Measurements from ENCODE around the gene MPHOSPH9. TPM values are rescaled to one million over a fixed set of nuclear protein-coding genes. Genes with fewer than 3 reads are reported as not detected.

The MPHOSPH9 gene
- total and polyA plus RNA-seq, 8 donors = 4.9 to 288 (median 45.3) TPM

DNA sequence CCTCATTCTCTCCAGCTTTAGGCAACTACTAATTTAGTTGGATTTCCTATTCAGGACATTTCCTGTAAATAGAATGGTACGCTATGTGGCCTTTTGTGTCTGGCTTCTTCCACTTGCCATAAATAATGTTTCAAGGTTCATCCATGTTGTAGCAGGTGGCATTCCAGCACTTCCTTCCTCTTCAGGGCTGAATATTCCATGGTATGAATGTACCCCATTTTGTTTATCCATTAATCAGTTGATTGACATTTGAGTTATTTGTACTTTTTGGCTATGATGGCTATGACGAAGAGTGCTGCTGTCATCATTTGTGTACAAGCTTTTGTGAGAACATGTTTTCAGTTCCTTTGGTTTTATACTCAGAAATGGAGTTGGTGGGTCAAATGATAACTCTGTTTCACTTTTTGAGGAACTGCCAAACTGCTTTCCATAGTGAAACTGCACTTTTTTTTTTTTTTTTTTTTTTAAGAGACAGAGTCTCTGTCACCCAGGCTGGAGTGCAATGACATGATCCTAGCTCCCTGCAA, 45.2 kb upstream of the MPHOSPH9 start:
- intact Hi-C loops (cut with DNase I; ENCODE audit: low total_unique reads) = no loop called here
- no peak overlapping the region for H3K4me3 ChIP-seq
- WGBS, 5 donors = 65 to 83% (median 68%) methylated on average over 2 of the region's 2 CpGs

DNA sequence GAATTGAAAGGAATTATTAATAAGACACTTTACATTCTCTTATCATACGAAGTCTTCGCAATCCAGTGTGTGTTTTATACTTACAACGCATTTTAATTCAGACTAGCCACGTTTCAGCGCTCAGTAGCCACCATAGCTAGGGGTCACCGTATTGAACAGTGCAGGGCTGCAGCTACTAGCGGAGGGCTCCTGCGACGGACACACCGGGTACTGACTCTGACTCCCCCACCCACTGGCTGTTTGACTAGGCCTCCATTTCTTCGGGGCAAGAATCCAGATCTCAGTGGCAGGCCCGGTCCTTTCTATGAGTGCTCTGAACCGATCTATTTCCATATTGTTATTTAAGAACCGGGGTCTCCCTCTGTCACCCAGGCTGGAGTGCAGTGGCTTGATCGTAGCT, 40.2 kb upstream of the MPHOSPH9 start:
- 85 to 90% (median 87%) methylated on average over 15 of the region's 15 CpGs for WGBS, 5 donors
- Histone ChIP-seq H3K36me3 (no peaks in the 10 kb centered on the region), H3K4me3 (no peak overlapping the region), H3K27ac (peak overlapping the region in 1 of 5 donors; percentile 88), H3K9me3 (no peaks in the 10 kb centered on the region), H3K4me1 (peaks cover 23 to 34% (median 30%) of the 10 kb centered on the region in 4 donors), H3K27me3 (no peaks in the 10 kb centered on the region)
- DNase-seq = no peak
- TF ChIP-seq POLR2A (IDR thresholded peaks at IDR 0.05) = no peak
- TF ChIP-seq EP300 (IDR thresholded peaks at IDR 0.05) = no peak
- intact Hi-C loops (cut with DNase I; ENCODE audit: low total_unique reads) = no loop called here

More for the DNA sequence above, 45.2 kb upstream of the MPHOSPH9 start:
- no peaks in the 10 kb centered on the region for H3K4me1 ChIP-seq
- H3K27me3 ChIP-seq = no peaks in the 10 kb centered on the region
- H3K27ac ChIP-seq = peak overlapping the region in 2 of 5 donors; percentile 26 to 33
- H3K36me3 ChIP-seq = no peaks in the 10 kb centered on the region
- H3K9me3 ChIP-seq = no peaks in the 10 kb centered on the region
- TF ChIP-seq EP300 (IDR thresholded peaks at IDR 0.05) = no peak
- TF ChIP-seq, protein P1, sequence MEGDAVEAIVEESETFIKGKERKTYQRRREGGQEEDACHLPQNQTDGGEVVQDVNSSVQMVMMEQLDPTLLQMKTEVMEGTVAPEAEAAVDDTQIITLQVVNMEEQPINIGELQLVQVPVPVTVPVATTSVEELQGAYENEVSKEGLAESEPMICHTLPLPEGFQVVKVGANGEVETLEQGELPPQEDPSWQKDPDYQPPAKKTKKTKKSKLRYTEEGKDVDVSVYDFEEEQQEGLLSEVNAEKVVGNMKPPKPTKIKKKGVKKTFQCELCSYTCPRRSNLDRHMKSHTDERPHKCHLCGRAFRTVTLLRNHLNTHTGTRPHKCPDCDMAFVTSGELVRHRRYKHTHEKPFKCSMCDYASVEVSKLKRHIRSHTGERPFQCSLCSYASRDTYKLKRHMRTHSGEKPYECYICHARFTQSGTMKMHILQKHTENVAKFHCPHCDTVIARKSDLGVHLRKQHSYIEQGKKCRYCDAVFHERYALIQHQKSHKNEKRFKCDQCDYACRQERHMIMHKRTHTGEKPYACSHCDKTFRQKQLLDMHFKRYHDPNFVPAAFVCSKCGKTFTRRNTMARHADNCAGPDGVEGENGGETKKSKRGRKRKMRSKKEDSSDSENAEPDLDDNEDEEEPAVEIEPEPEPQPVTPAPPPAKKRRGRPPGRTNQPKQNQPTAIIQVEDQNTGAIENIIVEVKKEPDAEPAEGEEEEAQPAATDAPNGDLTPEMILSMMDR (IDR thresholded peaks at IDR 0.05) = no peak
- no peak for TF ChIP-seq POLR2A (IDR thresholded peaks at IDR 0.05)
- no peak for TF ChIP-seq POLR2AphosphoS5 (IDR thresholded peaks at IDR 0.05)
- peak in 1 of 2 donors; percentile 29 for DNase-seq

DNA sequence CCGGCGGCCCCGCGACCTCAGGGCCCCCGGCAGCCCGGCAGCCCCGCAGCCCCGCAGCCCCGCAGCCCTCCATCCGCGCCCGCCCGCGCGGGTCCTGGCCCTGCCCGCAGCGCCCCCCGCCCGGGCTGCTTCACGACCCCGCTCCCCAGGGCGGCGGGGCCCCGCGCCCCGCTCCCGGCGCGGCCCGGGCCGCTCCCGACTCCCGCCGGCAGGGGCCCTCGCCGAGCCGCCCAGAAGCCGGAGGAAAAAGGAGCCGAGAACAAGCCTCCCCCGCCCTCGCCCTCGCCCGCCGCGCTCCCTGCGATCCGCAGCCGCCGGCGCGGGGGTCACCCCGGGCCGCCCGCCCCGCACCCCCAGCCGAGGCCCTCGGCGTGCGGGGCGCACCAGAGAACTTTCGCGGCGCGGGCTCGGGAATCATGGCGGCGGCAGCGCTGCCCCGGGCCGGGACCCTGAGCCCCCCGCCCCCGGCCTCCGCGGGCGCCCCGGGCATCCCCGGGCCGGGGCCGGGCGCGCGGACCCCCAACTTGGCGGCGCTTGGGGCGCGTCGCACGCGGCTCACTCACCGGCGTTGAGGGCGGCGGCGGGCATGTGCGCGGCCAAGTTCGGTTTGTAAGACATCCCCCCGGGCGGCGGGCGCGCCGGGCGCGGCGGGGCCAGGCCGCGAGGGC, 38.2 kb upstream of the MPHOSPH9 start:
- peak; percentile 78 to 89 for DNase-seq
- H3K27me3 ChIP-seq = no peaks in the 10 kb centered on the region
- H3K9me3 ChIP-seq = no peaks in the 10 kb centered on the region
- peak overlapping the region; percentile 79 to 90 (median 88) for H3K27ac ChIP-seq
- WGBS, 5 donors = 0 to 1% (median 0%) methylated on average over 7 to 107 of the region's 108 CpGs
- peaks cover 10 to 16% (median 12%) of the 10 kb centered on the region in 4 donors for H3K36me3 ChIP-seq
- peaks cover 27 to 50% (median 36%) of the 10 kb centered on the region in 4 donors for H3K4me1 ChIP-seq
- peak overlapping the region; percentile 66 to 91 (median 82) for H3K4me3 ChIP-seq
- no peak for TF ChIP-seq EP300 (IDR thresholded peaks at IDR 0.05)
- TF ChIP-seq POLR2AphosphoS5 (IDR thresholded peaks at IDR 0.05) = no peak
- TF ChIP-seq POLR2A (IDR thresholded peaks at IDR 0.05) = no peak
- TF ChIP-seq, protein P1 (IDR thresholded peaks at IDR 0.05) = peak in 3 of 7 experiments; percentile 21 to 77 (median 46)
- intact Hi-C loops (cut with DNase I; ENCODE audit: low total_unique reads) = no loop called here

DNA sequence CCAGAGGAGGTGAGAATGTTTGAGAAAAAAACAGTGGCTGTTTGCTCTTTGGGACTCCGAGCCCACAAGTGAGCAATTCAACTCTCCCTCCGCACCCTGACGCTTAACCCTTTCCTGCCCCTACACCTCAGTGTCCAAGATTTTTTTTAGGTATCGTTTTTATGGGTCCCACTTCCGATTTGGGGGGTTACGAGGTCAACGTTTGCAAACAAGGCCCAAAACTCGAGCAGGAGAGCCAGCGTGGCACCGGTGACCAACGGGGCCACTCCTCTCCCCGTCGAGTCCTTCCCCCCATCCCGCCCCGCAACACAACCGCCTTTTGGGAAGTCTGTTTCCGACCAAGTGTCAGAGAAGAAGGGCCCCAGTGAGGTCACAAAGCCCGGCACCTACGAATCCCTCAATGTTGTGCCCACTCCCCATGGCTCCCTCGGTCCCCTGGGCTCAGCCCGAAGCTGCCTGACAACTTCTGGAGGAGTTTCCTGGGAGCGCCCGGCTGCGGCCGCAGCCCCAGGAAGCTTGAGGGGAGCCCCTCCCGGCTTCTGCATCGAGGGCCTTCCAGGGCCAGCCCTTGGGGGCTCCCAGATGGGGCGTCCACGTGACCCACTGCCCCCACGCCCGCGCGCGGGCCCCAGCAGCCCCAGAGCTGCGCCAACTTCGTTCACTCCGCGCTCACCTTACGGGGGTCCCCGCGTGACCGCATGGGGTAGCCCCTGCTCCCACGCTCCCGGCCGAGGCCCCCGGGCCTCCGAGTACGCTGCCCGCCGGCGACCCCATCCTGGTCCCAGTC, 37.5 kb upstream of the MPHOSPH9 start:
- peak in 1 of 2 donors; percentile 61 for DNase-seq
- peak overlapping the region; percentile 66 to 91 (median 82) for H3K4me3 ChIP-seq
- peaks cover 12 to 24% (median 19%) of the 10 kb centered on the region in 4 donors for H3K36me3 ChIP-seq
- H3K4me1 ChIP-seq = peaks cover 27 to 50% (median 36%) of the 10 kb centered on the region in 4 donors
- H3K27me3 ChIP-seq = no peaks in the 10 kb centered on the region
- H3K27ac ChIP-seq = peak overlapping the region; percentile 5 to 90 (median 82)
- WGBS, 5 donors = 0 to 1% (median 0%) methylated on average over 21 to 51 of the region's 51 CpGs
- no peak for TF ChIP-seq EP300 (IDR thresholded peaks at IDR 0.05)
- TF ChIP-seq, protein P1 (IDR thresholded peaks at IDR 0.05) = peak in 1 of 7 experiments; percentile 4
- H3K9me3 ChIP-seq = no peaks in the 10 kb centered on the region
- intact Hi-C loops (cut with DNase I; ENCODE audit: low total_unique reads) = no loop called here

Data from stomach (tissue), 9 donors.